Right lobe of liver (tissue), 6 donors: ENCODE data around the gene MRPL20. TPM values are rescaled to one million over a fixed set of nuclear protein-coding genes. Genes with fewer than 3 reads are reported as not detected.
"Not testable (repeated sequence)": the region's sequence is repeated elsewhere in the genome, so short reads cannot be mapped to it uniquely, and the experiment has no call there.

Experiments
- ATAC-seq, 4 donors: fragments of 200-7000 bp; cut with Tn5 transposase; one replicate each; pipeline ENCODE4 v1.9.1; 2020; ENCODE audit warnings: mild to moderate bottlenecking in 4 of 4, moderate library complexity in 4 of 4
- DNase-seq, 3 donors: peaks; one replicate each; pipeline ENCODE4 v3.0.0-alpha.2; 2020
- H3K27ac ChIP-seq, 3 donors: fragments of 200-600 bp; one replicate each; pipeline ENCODE4 v1.8.0; 2022
- H3K27me3 ChIP-seq, 2 donors: fragments of 200-600 bp; one replicate each; pipeline ENCODE4 v1.8.0; 2022
- H3K36me3 ChIP-seq, 4 donors: fragments of 200-600 bp; sonication (generic) in 1 of 4; one replicate each; pipeline versions ENCODE4 v1.5.1 to v1.8.0; 2017 to 2022; ENCODE audit warnings: control low read depth in 1 of 4
- H3K4me1 ChIP-seq, 4 donors: fragments of 200-600 bp; sonication (generic) in 1 of 4; one replicate each; pipeline versions ENCODE4 v1.5.1 to v1.8.0; 2017 to 2022; ENCODE audit warnings: control low read depth in 1 of 4
- H3K4me3 ChIP-seq, 3 donors: fragments of 200-600 bp; one replicate each; pipeline ENCODE4 v1.8.0; 2022
- H3K9me3 ChIP-seq, 4 donors: fragments of 200-600 bp; sonication (generic) in 1 of 4; one replicate each; pipeline versions ENCODE4 v1.5.1 to v1.8.0; 2017 to 2022; ENCODE audit warnings: control low read depth in 1 of 4
- POLR2A ChIP-seq: fragments of 450-650 bp; IDR thresholded peaks from one replicate; pipeline ENCODE4 v1.6.1; 2017; ENCODE audit warnings: antibody characterized with exemption, mild to moderate bottlenecking
- WGBS: methylation state at CpG from one replicate; pipeline ENCODE4 v1.1.6; 2018; ENCODE audit warnings: low coverage, low lambda C conversion rate; ENCODE audit not compliant: insufficient coverage; ENCODE audit errors: missing lambda C conversion rate; 5-methylcytosine and 5-hydroxymethylcytosine counted together
- intact Hi-C, 2 donors: fragments of 100-400 bp; cut with DNase I; formaldehyde crosslinking; loops; one replicate each; pipeline versions ENCODE4 v1.11.2 to v1.14.1; 2022
- total RNA-seq, 6 experiments: library from RNA; depleted of rRNA in 2 of 6; stranded (reverse); fragments of >200 nt in 2 of 6; fragmentation: NEBNext Ultra II Directional in 3 of 6; extraction: Animal tissue kit (Norgen Biotek cat#: 25700) in 3 of 6; gene quantifications; one replicate each; pipeline versions ENCODE4 v1.1.0 to v1.2.4, GENCODE V29; 2016 to 2023
- TF ChIP-seq, protein P1 (sequence below), 4 donors: fragments of 200-600 bp in 3 of 4; fragments of 450-650 bp in 1 of 4; IDR thresholded peaks; one replicate each; pipeline versions ENCODE4 v1.5.1 to v1.8.0; 2016 to 2022; ENCODE audit warnings: antibody characterized with exemption in 4 of 4, mild to moderate bottlenecking in 2 of 4
- donor health status: DM: no; HTN: yes; CAD: no.
- donor health status: DM: no; HTN: no; CAD: no.
- donor health status: DM: no; HTN: no; CAD: no.
- donor health status: DM: no; HTN: yes; CAD: no.
- donor health status: DM: no; HTN: yes; CAD: no.

Gene MRPL20
- total RNA-seq, 6 experiments from 2014 or later, result 44.1 to 91.2 (median 56.5) TPM

DNA sequence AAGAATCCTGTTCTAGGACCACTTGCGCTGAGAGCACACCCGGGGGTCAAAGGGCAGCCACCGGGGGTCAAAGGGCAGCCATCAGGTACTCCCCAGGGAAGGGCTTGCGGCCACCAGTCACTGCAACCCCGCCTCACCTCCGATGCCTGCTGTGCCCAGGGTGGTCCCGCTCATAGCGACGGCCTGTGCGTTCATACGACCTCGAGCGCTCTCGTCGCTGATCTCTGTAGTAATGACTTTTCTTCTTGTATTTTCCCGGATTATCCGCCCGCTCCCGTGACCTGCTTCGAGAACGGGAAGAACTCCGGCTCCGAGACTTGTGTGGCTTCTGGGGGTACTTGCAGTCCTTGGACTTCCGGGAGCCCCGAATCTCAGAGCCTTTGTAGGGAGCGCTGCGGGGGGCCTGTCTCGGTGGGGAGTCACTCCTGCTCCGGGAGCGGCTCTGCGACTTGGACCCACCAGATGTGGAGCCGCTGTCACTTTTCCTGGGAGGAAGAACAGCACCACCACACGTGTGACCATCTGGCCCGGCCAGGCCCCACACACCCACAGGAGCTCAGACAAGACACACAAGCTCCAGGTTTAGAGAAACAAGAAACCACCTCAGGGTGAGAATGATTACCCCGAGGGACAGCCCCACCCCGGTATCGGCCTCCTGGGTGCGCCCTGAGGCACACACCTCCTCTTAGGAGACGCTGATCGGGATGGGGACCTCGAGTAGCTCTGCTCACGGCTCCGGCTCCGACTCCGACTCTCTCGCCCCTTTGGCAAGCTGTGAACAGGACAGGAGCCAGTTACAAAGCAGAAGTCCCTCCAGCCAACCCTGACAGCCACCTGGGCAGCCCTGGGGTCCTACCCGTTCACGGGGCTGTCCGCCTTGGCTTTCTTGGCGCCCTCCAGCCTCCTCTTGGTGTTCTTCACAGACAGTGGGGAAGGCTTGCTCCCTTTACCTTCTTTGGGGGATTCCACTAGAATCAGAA, 19.7 kb downstream of the MRPL20 start:
- Histone ChIP-seq H3K36me3 (peaks cover 28 to 68% (median 48%) of the 10 kb centered on the region in 4 donors), H3K27ac (no peak overlapping the region), H3K4me3 (no peak overlapping the region), H3K27me3 (no peaks in the 10 kb centered on the region), H3K9me3 (no peaks in the 10 kb centered on the region), H3K4me1 (peaks cover 0 to 16% (median 0%) of the 10 kb centered on the region in 4 donors)
- no peak for DNase-seq
- intact Hi-C loops, result no loop called here
- ATAC-seq, result peak in 1 of 4 donors; percentile 36
- 94% methylated on average over 28 of the region's 50 CpGs for WGBS
- TF ChIP-seq POLR2A, result no peak
- TF ChIP-seq, protein P1, sequence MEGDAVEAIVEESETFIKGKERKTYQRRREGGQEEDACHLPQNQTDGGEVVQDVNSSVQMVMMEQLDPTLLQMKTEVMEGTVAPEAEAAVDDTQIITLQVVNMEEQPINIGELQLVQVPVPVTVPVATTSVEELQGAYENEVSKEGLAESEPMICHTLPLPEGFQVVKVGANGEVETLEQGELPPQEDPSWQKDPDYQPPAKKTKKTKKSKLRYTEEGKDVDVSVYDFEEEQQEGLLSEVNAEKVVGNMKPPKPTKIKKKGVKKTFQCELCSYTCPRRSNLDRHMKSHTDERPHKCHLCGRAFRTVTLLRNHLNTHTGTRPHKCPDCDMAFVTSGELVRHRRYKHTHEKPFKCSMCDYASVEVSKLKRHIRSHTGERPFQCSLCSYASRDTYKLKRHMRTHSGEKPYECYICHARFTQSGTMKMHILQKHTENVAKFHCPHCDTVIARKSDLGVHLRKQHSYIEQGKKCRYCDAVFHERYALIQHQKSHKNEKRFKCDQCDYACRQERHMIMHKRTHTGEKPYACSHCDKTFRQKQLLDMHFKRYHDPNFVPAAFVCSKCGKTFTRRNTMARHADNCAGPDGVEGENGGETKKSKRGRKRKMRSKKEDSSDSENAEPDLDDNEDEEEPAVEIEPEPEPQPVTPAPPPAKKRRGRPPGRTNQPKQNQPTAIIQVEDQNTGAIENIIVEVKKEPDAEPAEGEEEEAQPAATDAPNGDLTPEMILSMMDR (IDR thresholded peaks at IDR 0.05), result no peak

DNA sequence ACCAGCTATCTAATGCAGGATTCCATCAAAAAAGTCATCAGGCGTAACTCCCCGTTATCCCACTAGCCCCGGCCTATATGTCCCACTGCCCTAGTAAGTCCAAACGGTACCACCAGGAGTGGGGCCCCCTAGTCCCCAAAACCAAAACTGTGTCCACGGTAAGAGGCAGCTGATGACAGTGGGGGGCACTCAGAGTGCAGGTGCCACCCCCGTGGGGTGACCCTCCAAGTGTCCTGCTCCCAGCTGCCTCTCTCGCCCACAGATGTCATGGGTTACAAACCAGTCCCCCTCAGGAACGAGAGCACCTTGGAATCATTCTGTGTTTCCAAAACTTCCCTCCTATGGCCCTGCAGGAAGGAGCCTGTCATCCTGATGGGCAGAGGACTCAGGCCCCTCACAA, 21.2 kb downstream of the MRPL20 start:
- TF ChIP-seq, protein P1 (IDR thresholded peaks at IDR 0.05), result no peak
- no peak for TF ChIP-seq POLR2A
- DNase-seq, result no peak
- WGBS, result 87% methylated on average over 3 of the region's 8 CpGs
- intact Hi-C loops, result no loop called here
- peaks cover 0 to 16% (median 0%) of the 10 kb centered on the region in 4 donors for H3K4me1 ChIP-seq
- peaks cover 22 to 54% (median 40%) of the 10 kb centered on the region in 4 donors for H3K36me3 ChIP-seq
- ATAC-seq, result no peak
- H3K27ac ChIP-seq, result no peak overlapping the region
- no peaks in the 10 kb centered on the region for H3K9me3 ChIP-seq
- H3K27me3 ChIP-seq, result no peaks in the 10 kb centered on the region
- H3K4me3 ChIP-seq, result no peak overlapping the region

DNA sequence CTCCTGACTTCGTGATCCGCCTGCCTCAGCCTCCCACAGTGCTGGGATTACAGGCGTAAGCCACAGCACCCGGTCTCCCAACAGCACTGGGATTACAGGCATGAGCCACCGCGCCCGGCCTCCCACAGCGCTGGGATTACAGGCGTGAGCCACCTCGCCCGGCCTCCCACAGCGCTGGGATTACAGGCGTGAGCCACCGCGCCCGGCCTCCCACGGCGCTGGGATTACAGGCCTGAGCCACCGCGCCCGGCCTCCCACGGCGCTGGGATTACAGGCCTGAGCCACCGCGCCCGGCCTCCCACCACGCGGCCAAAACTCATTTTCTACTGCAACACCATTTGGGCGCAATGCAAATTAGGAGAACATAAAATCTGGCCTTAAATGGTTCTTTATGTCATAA, 21.8 kb downstream of the MRPL20 start:
- WGBS, result 84% methylated on average over 11 of the region's 29 CpGs
- peaks cover 18 to 48% (median 34%) of the 10 kb centered on the region in 4 donors for H3K36me3 ChIP-seq

DNA sequence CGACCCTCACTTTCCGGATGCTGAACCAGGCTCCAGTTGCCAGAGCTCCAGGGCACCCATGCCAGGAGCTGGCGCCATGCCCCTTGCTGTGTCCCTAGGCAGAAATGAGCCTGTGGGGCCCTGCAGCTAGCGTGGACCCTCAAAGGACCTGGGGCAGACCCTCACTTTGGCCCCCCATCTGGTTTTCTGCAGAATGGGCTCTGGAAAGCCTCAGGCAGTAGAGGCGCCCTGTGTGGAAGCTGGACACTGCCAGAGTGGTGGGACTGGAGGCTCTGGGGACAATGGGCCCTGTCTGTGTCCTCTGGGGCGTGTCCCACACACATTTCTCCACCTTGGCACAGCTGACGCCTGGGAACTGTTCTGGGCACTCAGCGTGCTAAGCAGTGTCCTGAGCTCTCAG, 25.8 kb downstream of the MRPL20 start:
- ATAC-seq (no peak), DNase-seq (no peak)
- Histone ChIP-seq H3K27ac (no peak overlapping the region), H3K27me3 (no peaks in the 10 kb centered on the region), H3K4me3 (no peak overlapping the region), H3K9me3 (no peaks in the 10 kb centered on the region), H3K36me3 (peaks cover 0 to 9% (median 5%) of the 10 kb centered on the region in 4 donors), H3K4me1 (peaks cover 0 to 16% (median 0%) of the 10 kb centered on the region in 4 donors)
- intact Hi-C loops, result no loop called here
- TF ChIP-seq POLR2A, result no peak
- TF ChIP-seq, protein P1 (IDR thresholded peaks at IDR 0.05), result no peak
- WGBS, result 60% methylated on average over 1 of the region's 8 CpGs

More for the DNA sequence above, 21.8 kb downstream of the MRPL20 start:
- H3K4me3 ChIP-seq, ATAC-seq, intact Hi-C loops, H3K27me3 ChIP-seq, DNase-seq, H3K27ac ChIP-seq, H3K9me3 ChIP-seq: not testable (repeated sequence)
- peaks cover 0 to 16% (median 0%) of the 10 kb centered on the region in 4 donors for H3K4me1 ChIP-seq

DNA sequence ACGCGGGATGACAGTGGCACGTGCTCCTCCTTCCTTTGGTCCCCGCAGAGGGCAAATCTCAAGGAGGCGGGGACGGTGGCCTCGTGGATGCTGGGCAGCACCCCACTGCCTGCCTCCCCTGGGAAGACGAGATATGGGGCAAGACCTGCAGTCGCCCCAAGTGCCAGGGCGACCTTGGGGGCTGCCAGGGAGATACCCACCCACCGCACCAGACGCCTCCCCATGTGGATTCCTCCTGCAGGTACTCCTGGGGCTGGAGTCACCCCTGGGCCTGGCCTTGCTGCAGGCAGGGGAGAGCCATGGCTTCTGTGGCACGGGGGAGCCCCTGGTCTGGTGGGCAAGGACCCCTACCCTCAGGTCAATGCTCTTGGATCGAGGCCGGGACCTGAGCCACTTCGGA, 26.2 kb downstream of the MRPL20 start:
- no CpG with 5 or more reads among the region's 16 CpGs for WGBS
- H3K27me3 ChIP-seq, result no peaks in the 10 kb centered on the region
- H3K9me3 ChIP-seq, result no peaks in the 10 kb centered on the region
- no peak for DNase-seq
- no peak overlapping the region for H3K4me3 ChIP-seq
- no peak overlapping the region for H3K27ac ChIP-seq
- H3K36me3 ChIP-seq, result peaks cover 0 to 5% (median 2%) of the 10 kb centered on the region in 4 donors
- TF ChIP-seq POLR2A, result no peak
- TF ChIP-seq, protein P1 (IDR thresholded peaks at IDR 0.05), result no peak
- ATAC-seq, result peak in 1 of 4 donors; percentile 11
- intact Hi-C loops, result no loop called here
- peaks cover 0 to 20% (median 0%) of the 10 kb centered on the region in 4 donors for H3K4me1 ChIP-seq
